ENCODE results near the gene AK5.

AK5 gene

DNA sequence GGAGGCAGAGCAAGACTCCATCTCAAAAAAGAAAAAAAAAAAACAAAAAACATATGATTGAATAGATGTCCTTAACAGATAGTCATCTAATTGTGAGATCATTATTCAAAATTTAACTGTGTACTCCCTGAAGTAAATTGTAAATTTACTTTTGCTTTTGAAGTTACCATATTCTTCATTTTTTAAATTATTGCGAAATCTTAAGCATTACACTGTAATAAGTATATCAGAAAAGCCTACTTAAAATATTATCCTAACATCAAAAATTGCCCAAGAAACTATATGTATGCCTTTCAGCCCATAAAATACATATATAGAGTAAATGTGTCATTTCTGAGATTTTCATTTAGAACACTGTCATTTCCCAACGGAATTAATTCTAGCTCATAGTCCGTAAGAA, 91.9 kb downstream of the AK5 start:
- Histone ChIP-seq H3K27me3 (ENCODE audit: low read depth, low read length) (no peaks in the 10 kb centered on the region), H3K4me3 (ENCODE audit: low read length) (no peak overlapping the region), H2AFZ (ENCODE audit: low read depth, low read length) (no peak overlapping the region), H3K79me2 (ENCODE audit: low read length) (no peaks in the 10 kb centered on the region), H3K4me1 (ENCODE audit: low read length) (no peaks in the 10 kb centered on the region), H3K9me3 (ENCODE audit: insufficient read depth, low read length) (no peaks in the 10 kb centered on the region), H3K9ac (ENCODE audit: low read length) (no peak overlapping the region), H3K27ac (ENCODE audit: low read length) (no peak overlapping the region), H3K36me3 (replicated peaks; ENCODE audit: low read depth, low read length) (no peaks in the 10 kb centered on the region), H3K4me2 (ENCODE audit: low read length) (no peak overlapping the region), H4K20me1 (ENCODE audit: insufficient read depth, low read length) (no peaks in the 10 kb centered on the region)
- no peak for TF ChIP-seq EZH2phosphoT487 (IDR thresholded peaks at IDR 0.05; ENCODE audit: low read depth)
- TF ChIP-seq, protein P1, sequence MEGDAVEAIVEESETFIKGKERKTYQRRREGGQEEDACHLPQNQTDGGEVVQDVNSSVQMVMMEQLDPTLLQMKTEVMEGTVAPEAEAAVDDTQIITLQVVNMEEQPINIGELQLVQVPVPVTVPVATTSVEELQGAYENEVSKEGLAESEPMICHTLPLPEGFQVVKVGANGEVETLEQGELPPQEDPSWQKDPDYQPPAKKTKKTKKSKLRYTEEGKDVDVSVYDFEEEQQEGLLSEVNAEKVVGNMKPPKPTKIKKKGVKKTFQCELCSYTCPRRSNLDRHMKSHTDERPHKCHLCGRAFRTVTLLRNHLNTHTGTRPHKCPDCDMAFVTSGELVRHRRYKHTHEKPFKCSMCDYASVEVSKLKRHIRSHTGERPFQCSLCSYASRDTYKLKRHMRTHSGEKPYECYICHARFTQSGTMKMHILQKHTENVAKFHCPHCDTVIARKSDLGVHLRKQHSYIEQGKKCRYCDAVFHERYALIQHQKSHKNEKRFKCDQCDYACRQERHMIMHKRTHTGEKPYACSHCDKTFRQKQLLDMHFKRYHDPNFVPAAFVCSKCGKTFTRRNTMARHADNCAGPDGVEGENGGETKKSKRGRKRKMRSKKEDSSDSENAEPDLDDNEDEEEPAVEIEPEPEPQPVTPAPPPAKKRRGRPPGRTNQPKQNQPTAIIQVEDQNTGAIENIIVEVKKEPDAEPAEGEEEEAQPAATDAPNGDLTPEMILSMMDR (IDR thresholded peaks at IDR 0.05; ENCODE audit: low read depth, low read length): no peak

DNA sequence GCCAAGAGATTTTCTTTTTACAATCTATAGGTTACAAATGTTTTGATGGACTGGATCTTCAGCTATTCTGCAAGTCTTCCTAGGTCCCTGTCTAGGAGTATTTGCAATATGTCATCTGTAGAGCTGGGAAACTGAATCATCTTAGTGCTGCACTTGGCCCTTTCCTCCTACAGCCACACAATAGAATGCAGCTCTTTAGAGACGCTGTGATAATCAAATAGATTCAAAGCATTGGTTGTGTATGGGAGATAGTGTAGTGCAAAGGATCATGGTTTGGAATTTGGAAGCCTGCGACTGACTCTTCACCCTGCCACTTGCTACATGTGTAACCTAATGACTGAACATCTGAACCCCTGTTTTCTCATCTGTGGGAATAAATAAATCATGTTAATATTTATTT, 93.7 kb downstream of the AK5 start:
- Histone ChIP-seq H3K4me1 (ENCODE audit: low read length) (no peaks in the 10 kb centered on the region), H3K79me2 (ENCODE audit: low read length) (no peaks in the 10 kb centered on the region), H3K27me3 (ENCODE audit: low read depth, low read length) (no peaks in the 10 kb centered on the region), H3K36me3 (replicated peaks; ENCODE audit: low read depth, low read length) (no peaks in the 10 kb centered on the region), H3K4me3 (ENCODE audit: low read length) (no peak overlapping the region), H2AFZ (ENCODE audit: low read depth, low read length) (no peak overlapping the region), H3K9me3 (ENCODE audit: insufficient read depth, low read length) (no peaks in the 10 kb centered on the region), H3K4me2 (ENCODE audit: low read length) (no peak overlapping the region), H3K9ac (ENCODE audit: low read length) (no peak overlapping the region), H4K20me1 (ENCODE audit: insufficient read depth, low read length) (no peaks in the 10 kb centered on the region), H3K27ac (ENCODE audit: low read length) (no peak overlapping the region)
- TF ChIP-seq, protein P1 (IDR thresholded peaks at IDR 0.05; ENCODE audit: low read depth, low read length): no peak
- no peak for TF ChIP-seq EZH2phosphoT487 (IDR thresholded peaks at IDR 0.05; ENCODE audit: low read depth)

DNA sequence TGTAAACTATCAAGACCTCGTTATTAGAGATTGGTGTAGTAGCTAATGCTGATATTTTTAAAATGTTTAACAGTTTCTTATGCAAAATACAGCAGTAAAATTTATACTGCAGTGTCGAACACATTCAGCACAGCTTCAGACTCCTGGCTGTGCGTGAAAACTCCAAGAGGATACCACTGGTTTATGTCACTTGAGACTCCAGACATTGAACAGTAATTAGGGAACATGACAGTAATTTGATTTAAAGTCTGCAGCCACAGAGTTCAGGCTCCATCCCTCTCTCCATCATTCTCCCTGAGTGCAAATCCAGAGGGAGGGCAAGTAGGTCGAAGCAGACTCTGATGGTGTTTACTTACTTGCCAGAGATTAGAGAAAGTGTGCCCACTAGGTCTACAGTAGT, 94.2 kb downstream of the AK5 start:
- no peaks in the 10 kb centered on the region for H3K4me1 ChIP-seq (ENCODE audit: low read length)
- H2AFZ ChIP-seq (ENCODE audit: low read depth, low read length): no peak overlapping the region
- no peaks in the 10 kb centered on the region for H4K20me1 ChIP-seq (ENCODE audit: insufficient read depth, low read length)
- no peak overlapping the region for H3K4me2 ChIP-seq (ENCODE audit: low read length)
- H3K4me3 ChIP-seq (ENCODE audit: low read length): no peak overlapping the region
- no peaks in the 10 kb centered on the region for H3K79me2 ChIP-seq (ENCODE audit: low read length)
- H3K9me3 ChIP-seq (ENCODE audit: insufficient read depth, low read length): no peaks in the 10 kb centered on the region
- no peaks in the 10 kb centered on the region for H3K27me3 ChIP-seq (ENCODE audit: low read depth, low read length)
- no peak overlapping the region for H3K9ac ChIP-seq (ENCODE audit: low read length)
- H3K36me3 ChIP-seq (replicated peaks; ENCODE audit: low read depth, low read length): no peaks in the 10 kb centered on the region
- H3K27ac ChIP-seq (ENCODE audit: low read length): no peak overlapping the region
- TF ChIP-seq EZH2phosphoT487 (IDR thresholded peaks at IDR 0.05; ENCODE audit: low read depth): no peak
- TF ChIP-seq, protein P1 (IDR thresholded peaks at IDR 0.05; ENCODE audit: low read depth, low read length): no peak

DNA sequence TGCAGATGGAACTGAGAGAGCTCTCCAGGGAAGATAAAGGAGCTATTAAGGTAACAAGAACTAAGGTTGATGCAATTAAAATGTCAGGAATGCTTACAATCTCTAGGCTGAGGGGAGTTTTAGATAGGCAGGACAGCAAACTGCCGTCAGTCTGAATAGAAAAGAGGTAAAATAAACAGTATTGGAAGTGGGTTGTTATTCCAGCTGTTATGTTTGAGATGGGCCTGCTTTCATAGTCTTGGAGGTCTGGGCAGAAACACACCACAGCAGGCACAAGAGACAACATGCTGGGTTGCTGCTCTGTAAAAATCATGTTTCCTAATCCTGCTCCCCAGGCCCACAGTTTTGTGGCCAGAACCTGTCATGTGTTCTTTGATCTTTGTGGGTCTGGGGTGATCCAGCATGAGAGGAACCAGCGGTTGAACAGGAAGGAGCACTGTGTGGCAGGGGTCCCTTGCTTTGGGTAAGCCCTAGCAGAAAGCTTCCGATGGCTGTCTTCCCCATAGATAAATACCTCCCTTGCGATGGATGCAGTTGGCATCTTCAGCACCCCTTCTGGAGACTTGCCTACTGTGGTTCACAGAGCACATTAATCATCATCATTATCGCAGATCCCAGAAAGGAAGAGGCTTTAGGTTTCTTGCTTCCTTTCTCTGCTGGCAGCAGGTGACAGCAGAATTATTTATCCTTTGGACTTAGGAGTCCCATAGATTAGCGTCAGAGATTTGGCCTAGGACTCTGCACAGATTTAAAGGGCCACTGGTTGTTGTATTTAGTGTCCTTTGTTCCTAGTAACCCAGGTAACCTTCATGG, 97.1 kb downstream of the AK5 start:
- no peak overlapping the region for H2AFZ ChIP-seq (ENCODE audit: low read depth, low read length)
- H3K4me2 ChIP-seq (ENCODE audit: low read length): no peak overlapping the region
- H3K4me3 ChIP-seq (ENCODE audit: low read length): no peak overlapping the region
- TF ChIP-seq EZH2phosphoT487 (IDR thresholded peaks at IDR 0.05; ENCODE audit: low read depth): no peak
- TF ChIP-seq, protein P1 (IDR thresholded peaks at IDR 0.05; ENCODE audit: low read depth, low read length): no peak
- no peak overlapping the region for H3K27ac ChIP-seq (ENCODE audit: low read length)
- H3K9me3 ChIP-seq (ENCODE audit: insufficient read depth, low read length): no peaks in the 10 kb centered on the region
- no peaks in the 10 kb centered on the region for H4K20me1 ChIP-seq (ENCODE audit: insufficient read depth, low read length)
- no peak overlapping the region for H3K9ac ChIP-seq (ENCODE audit: low read length)
- H3K79me2 ChIP-seq (ENCODE audit: low read length): no peaks in the 10 kb centered on the region
- no peaks in the 10 kb centered on the region for H3K27me3 ChIP-seq (ENCODE audit: low read depth, low read length)
- no peaks in the 10 kb centered on the region for H3K4me1 ChIP-seq (ENCODE audit: low read length)
- no peaks in the 10 kb centered on the region for H3K36me3 ChIP-seq (replicated peaks; ENCODE audit: low read depth, low read length)

All from OCI-LY3 (cell line).